Liver (tissue), 3 donors: ENCODE measurements around the gene ACSS2.

ENCODE experiments used
- EGR1 ChIP-seq, 2 donors: IDR thresholded peaks; 2 replicates each; pipeline ENCODE4 v1.6.1; 2016 to 2018; ENCODE audit warnings: antibody characterized with exemption in 2 of 2, low read depth in 2 of 2
- HNF4G ChIP-seq: IDR thresholded peaks from 2 replicates; pipeline ENCODE4 v1.6.1; 2016; ENCODE audit warnings: antibody characterized with exemption
- RAD21 ChIP-seq, 2 donors: IDR thresholded peaks; 2 replicates each; pipeline ENCODE4 v1.6.1; 2016; ENCODE audit warnings: antibody characterized with exemption in 2 of 2, mild to moderate bottlenecking in 2 of 2
- RXRA ChIP-seq, 2 donors: IDR thresholded peaks; 2 replicates each; pipeline ENCODE4 v1.6.1; 2017 to 2018; ENCODE audit warnings: antibody characterized with exemption in 2 of 2, mild to moderate bottlenecking in 1 of 2
- SP1 ChIP-seq: IDR thresholded peaks from 2 replicates; pipeline ENCODE4 v1.6.1; 2018; ENCODE audit warnings: antibody characterized with exemption, mild to moderate bottlenecking
- TAF1 ChIP-seq: conservative IDR thresholded peaks from 2 replicates; pipeline ENCODE4 v1.6.1; 2016; ENCODE audit warnings: antibody characterized with exemption, mild to moderate bottlenecking
- YY1 ChIP-seq: IDR thresholded peaks from 2 replicates; pipeline ENCODE4 v1.6.1; 2016; ENCODE audit warnings: antibody characterized with exemption, mild to moderate bottlenecking
- TF ChIP-seq, protein P1 (sequence below): fragments of 150-350 bp; IDR thresholded peaks from 2 replicates; pipeline ENCODE4 v1.5.1; 2017; ENCODE audit warnings: improper control_type of control experiment, low read depth, low read length; ENCODE audit not compliant: missing input control
- TF ChIP-seq, protein P2 (sequence below): IDR thresholded peaks from 2 replicates; pipeline ENCODE4 v1.6.1; 2016; ENCODE audit warnings: antibody characterized with exemption
- TF ChIP-seq, protein P3 (sequence below): IDR thresholded peaks from 2 replicates; pipeline ENCODE4 v1.6.1; 2016; ENCODE audit warnings: antibody characterized with exemption
- TF ChIP-seq, protein P4 (sequence below): IDR thresholded peaks from 2 replicates; pipeline ENCODE4 v1.6.1; 2016; ENCODE audit warnings: antibody characterized with exemption, mild to moderate bottlenecking
- donor health status: healthy.
- donor health status: healthy.

DNA sequence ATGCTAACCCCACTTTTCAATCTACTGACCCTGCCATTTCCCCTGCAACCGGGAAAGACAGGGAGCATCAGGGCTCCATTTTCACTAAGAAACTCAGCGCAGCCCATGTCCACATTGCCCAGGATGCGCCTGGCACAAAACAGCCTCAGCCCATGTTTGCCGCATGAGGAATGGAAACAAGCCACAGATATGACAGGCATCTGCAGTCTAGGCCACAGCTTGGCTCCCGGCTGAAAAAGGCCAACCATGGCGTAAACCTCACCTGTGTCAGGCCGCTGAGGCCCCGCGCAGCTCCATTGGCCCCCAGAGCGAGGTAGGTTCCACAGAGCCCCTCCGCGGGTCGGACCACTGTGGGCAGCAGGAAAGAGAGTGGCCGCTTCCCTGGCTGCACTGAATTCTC, 25.4 kb upstream of the ACSS2 start:
- TF ChIP-seq, protein P1, sequence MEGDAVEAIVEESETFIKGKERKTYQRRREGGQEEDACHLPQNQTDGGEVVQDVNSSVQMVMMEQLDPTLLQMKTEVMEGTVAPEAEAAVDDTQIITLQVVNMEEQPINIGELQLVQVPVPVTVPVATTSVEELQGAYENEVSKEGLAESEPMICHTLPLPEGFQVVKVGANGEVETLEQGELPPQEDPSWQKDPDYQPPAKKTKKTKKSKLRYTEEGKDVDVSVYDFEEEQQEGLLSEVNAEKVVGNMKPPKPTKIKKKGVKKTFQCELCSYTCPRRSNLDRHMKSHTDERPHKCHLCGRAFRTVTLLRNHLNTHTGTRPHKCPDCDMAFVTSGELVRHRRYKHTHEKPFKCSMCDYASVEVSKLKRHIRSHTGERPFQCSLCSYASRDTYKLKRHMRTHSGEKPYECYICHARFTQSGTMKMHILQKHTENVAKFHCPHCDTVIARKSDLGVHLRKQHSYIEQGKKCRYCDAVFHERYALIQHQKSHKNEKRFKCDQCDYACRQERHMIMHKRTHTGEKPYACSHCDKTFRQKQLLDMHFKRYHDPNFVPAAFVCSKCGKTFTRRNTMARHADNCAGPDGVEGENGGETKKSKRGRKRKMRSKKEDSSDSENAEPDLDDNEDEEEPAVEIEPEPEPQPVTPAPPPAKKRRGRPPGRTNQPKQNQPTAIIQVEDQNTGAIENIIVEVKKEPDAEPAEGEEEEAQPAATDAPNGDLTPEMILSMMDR: no peak
- TF ChIP-seq, protein P2, sequence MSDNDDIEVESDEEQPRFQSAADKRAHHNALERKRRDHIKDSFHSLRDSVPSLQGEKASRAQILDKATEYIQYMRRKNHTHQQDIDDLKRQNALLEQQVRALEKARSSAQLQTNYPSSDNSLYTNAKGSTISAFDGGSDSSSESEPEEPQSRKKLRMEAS: no peak
- TF ChIP-seq YY1: no peak
- TF ChIP-seq, protein P3, sequence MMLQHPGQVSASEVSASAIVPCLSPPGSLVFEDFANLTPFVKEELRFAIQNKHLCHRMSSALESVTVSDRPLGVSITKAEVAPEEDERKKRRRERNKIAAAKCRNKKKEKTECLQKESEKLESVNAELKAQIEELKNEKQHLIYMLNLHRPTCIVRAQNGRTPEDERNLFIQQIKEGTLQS: no peak
- no peak for TF ChIP-seq RAD21 (IDR thresholded peaks at IDR 0.05)
- TF ChIP-seq EGR1 (IDR thresholded peaks at IDR 0.05; ENCODE audit: low read depth in 2 of 2): no peak
- TF ChIP-seq SP1: no peak
- TF ChIP-seq RXRA (IDR thresholded peaks at IDR 0.05): no peak
- TF ChIP-seq, protein P4, sequence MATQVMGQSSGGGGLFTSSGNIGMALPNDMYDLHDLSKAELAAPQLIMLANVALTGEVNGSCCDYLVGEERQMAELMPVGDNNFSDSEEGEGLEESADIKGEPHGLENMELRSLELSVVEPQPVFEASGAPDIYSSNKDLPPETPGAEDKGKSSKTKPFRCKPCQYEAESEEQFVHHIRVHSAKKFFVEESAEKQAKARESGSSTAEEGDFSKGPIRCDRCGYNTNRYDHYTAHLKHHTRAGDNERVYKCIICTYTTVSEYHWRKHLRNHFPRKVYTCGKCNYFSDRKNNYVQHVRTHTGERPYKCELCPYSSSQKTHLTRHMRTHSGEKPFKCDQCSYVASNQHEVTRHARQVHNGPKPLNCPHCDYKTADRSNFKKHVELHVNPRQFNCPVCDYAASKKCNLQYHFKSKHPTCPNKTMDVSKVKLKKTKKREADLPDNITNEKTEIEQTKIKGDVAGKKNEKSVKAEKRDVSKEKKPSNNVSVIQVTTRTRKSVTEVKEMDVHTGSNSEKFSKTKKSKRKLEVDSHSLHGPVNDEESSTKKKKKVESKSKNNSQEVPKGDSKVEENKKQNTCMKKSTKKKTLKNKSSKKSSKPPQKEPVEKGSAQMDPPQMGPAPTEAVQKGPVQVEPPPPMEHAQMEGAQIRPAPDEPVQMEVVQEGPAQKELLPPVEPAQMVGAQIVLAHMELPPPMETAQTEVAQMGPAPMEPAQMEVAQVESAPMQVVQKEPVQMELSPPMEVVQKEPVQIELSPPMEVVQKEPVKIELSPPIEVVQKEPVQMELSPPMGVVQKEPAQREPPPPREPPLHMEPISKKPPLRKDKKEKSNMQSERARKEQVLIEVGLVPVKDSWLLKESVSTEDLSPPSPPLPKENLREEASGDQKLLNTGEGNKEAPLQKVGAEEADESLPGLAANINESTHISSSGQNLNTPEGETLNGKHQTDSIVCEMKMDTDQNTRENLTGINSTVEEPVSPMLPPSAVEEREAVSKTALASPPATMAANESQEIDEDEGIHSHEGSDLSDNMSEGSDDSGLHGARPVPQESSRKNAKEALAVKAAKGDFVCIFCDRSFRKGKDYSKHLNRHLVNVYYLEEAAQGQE: no peak
- TF ChIP-seq HNF4G: no peak
- no peak for TF ChIP-seq TAF1
